Mucosa of descending colon (tissue), 3 donors: Measurements from ENCODE around the gene ART4. TPM values are rescaled to one million over a fixed set of nuclear protein-coding genes. Genes with fewer than 3 reads are reported as not detected.

ENCODE experiments used
- ATAC-seq: fragments of 200-7000 bp; cut with Tn5 transposase; one replicate; pipeline ENCODE4 v1.9.1; 2020; ENCODE audit warnings: mild to moderate bottlenecking, moderate library complexity
- DNase-seq, 3 donors: peaks; one replicate each; pipeline ENCODE4 v3.0.0-alpha.2; 2020
- H3K36me3 ChIP-seq: fragments of 200-600 bp; one replicate; pipeline ENCODE4 v1.8.0; 2021; ENCODE audit warnings: low read depth, mild to moderate bottlenecking
- H3K4me1 ChIP-seq: fragments of 200-600 bp; one replicate; pipeline ENCODE4 v1.8.0; 2021; ENCODE audit warnings: low read depth, mild to moderate bottlenecking
- H3K4me3 ChIP-seq: fragments of 200-600 bp; one replicate; pipeline ENCODE4 v1.8.0; 2021; ENCODE audit warnings: mild to moderate bottlenecking
- H3K9me3 ChIP-seq: fragments of 200-600 bp; one replicate; pipeline ENCODE4 v1.8.0; 2021; ENCODE audit warnings: mild to moderate bottlenecking
- CTCF ChIP-seq: fragments of 200-600 bp; IDR thresholded peaks from one replicate; pipeline ENCODE4 v1.8.0; 2022; ENCODE audit warnings: antibody characterized with exemption, mild to moderate bottlenecking
- intact Hi-C, 2 donors: fragments of 100-400 bp; cut with DNase I in 1 of 2; cut with micrococcal nuclease in 1 of 2; formaldehyde crosslinking; loops; one replicate each; pipeline versions ENCODE4 v1.11.0 to v1.11.1; 2022; cut with DNase I, micrococcal nuclease
- total RNA-seq, 3 donors: library from RNA; stranded (reverse); fragmentation: NEBNext Ultra II Directional in 2 of 3; extraction: Animal tissue kit (Norgen Biotek cat#: 25700) in 2 of 3; gene quantifications; one replicate each; pipeline versions ENCODE4 v1.2.1 to v1.2.4, GENCODE V29; 2021 to 2023
- donor health status: DM: no; HTN: no; CAD: no; lungs with moderate emphysema.
- donor health status: DM: no; HTN: no; CAD: no.
- donor health status: DM: no; HTN: yes; CAD: no.

ART4 gene
- total RNA-seq, 3 donors from 2014 or later: 0.06 to 1.9 (median 0.54) TPM

- Histone ChIP-seq H3K4me3 (no peak overlapping the region), H3K36me3 (no peaks in the 10 kb centered on the region), H3K4me1 (no peaks in the 10 kb centered on the region), H3K9me3 (no peaks in the 10 kb centered on the region)
- TF ChIP-seq CTCF: no peak
- ATAC-seq (no peak), DNase-seq (no peak)
- intact Hi-C loops: no loop called here
Measured at GRCh38 chr12:14827043-14827442, 16.3 kb downstream of the ART4 start.

- no peak overlapping the region for H3K4me3 ChIP-seq
- H3K9me3 ChIP-seq: no peaks in the 10 kb centered on the region
- DNase-seq (no peak), ATAC-seq (no peak)
- no peaks in the 10 kb centered on the region for H3K36me3 ChIP-seq
- H3K4me1 ChIP-seq: no peaks in the 10 kb centered on the region
- TF ChIP-seq CTCF: no peak
- intact Hi-C loops: no loop called here
Measured at GRCh38 chr12:14826491-14826890, 16.8 kb downstream of the ART4 start.

- intact Hi-C loops: no loop called here
- no peak for DNase-seq
- ATAC-seq: no peak
- Histone ChIP-seq H3K36me3 (no peaks in the 10 kb centered on the region), H3K4me1 (no peaks in the 10 kb centered on the region), H3K4me3 (no peak overlapping the region), H3K9me3 (no peaks in the 10 kb centered on the region)
- TF ChIP-seq CTCF: no peak
Measured at GRCh38 chr12:14825256-14825655, 18.1 kb downstream of the ART4 start.

GRCh38 chr12:14824012-14824634, 19.2 kb downstream of the ART4 start:
- ATAC-seq (no peak), DNase-seq (no peak)
- H3K4me3 ChIP-seq: no peak overlapping the region
- TF ChIP-seq CTCF: no peak
- no peaks in the 10 kb centered on the region for H3K9me3 ChIP-seq
- no peaks in the 10 kb centered on the region for H3K4me1 ChIP-seq
- intact Hi-C loops: no loop called here
- no peaks in the 10 kb centered on the region for H3K36me3 ChIP-seq

GRCh38 chr12:14814014-14814413, 29.3 kb downstream of the ART4 start, which contains the start of gene SMCO3:
SMCO3 (minus strand) TSS chr12:14814182; CDS start chr12:14806680, 7,502 bp downstream.
- DNase-seq (no peak), ATAC-seq (no peak)
- no peak within 1 kb of the TSS for H3K4me3 ChIP-seq
- intact Hi-C loops: no loop called here
- no peak for TF ChIP-seq CTCF
- no peaks in the 10 kb centered on the region for H3K4me1 ChIP-seq
- H3K36me3 ChIP-seq: no peaks in the 10 kb centered on the region
- H3K9me3 ChIP-seq: no peaks in the 10 kb centered on the region

GRCh38 chr12:14811486-14811885, 31.8 kb downstream of the ART4 start:
- no peak overlapping the region for H3K4me3 ChIP-seq
- H3K36me3 ChIP-seq: no peaks in the 10 kb centered on the region
- no peak for TF ChIP-seq CTCF
- intact Hi-C loops: no loop called here
- H3K9me3 ChIP-seq: no peaks in the 10 kb centered on the region
- DNase-seq: no peak
- no peaks in the 10 kb centered on the region for H3K4me1 ChIP-seq
- ATAC-seq: no peak
